Activated naive CD8-positive, alpha-beta T cell treated with anti-CD3 and anti-CD28 coated beads for 36 hours (primary cell): ENCODE results near the gene ISCA1. TPM values are rescaled to one million over a fixed set of nuclear protein-coding genes. Genes with fewer than 3 reads are reported as not detected.
"Not testable (repeated sequence)": the region's sequence is repeated elsewhere in the genome, so short reads cannot be mapped to it uniquely, and the experiment has no call there.

Source experiments
- DNase-seq: peaks from one replicate; pipeline ENCODE4 v3.0.0; 2021
- H3K27ac Mint-ChIP-seq: one replicate; pipeline ENCODE4 v1.8.0; 2022; ENCODE audit warnings: mild to moderate bottlenecking, moderate library complexity, mixed read lengths
- H3K27me3 Mint-ChIP-seq: one replicate; pipeline ENCODE4 v1.8.0; 2022; ENCODE audit warnings: mild to moderate bottlenecking, mixed read lengths
- H3K36me3 Mint-ChIP-seq: one replicate; pipeline ENCODE4 v1.8.0; 2021; ENCODE audit warnings: mild to moderate bottlenecking, mixed read lengths
- H3K4me1 Mint-ChIP-seq: one replicate; pipeline ENCODE4 v1.8.0; 2021; ENCODE audit warnings: mixed read lengths
- H3K4me3 Mint-ChIP-seq: one replicate; pipeline ENCODE4 v1.8.0; 2022; ENCODE audit warnings: mild to moderate bottlenecking, moderate library complexity, mixed read lengths
- H3K9me3 Mint-ChIP-seq: one replicate; pipeline ENCODE4 v1.8.0; 2022; ENCODE audit warnings: mixed read lengths
- total RNA-seq, 2 experiments: library from RNA; stranded (reverse); gene quantifications; one replicate each; pipeline ENCODE4 v1.2.3, GENCODE V29; 2021

ISCA1 gene
- total RNA-seq, 2 experiments from 2014 or later, result 33.9 to 35.8 TPM

GRCh38 chr9:86301686-86302085, 19.3 kb upstream of the ISCA1 start:
- Mint-ChIP-seq H3K27ac (no peak overlapping the region), H3K27me3 (no peaks in the 10 kb centered on the region), H3K4me1 (peaks cover 15% of the 10 kb centered on the region), H3K36me3 (peaks cover 25% of the 10 kb centered on the region), H3K9me3 (no peaks in the 10 kb centered on the region), H3K4me3 (no peak overlapping the region)
- no peak for DNase-seq

DNA sequence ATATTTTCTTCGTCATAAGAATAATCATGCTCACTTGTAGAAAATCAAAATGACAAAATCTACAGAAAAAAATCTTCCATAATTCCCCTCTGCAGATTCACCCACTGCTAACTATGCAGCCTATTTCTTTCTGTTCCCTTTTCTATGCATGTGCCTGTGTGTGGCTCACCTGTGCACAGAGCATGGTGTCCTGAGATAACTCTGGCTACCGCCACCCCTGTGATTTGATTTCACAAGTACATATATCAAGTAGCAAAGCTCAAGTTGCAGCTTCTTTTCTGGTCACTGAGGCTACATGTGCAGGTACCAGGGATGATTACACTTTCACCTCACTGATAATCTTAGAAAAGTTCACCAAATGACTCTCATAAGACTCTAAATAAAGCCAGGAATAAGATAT, 18.4 kb upstream of the ISCA1 start:
- Mint-ChIP-seq H3K4me3 (no peak overlapping the region), H3K36me3 (peaks cover 24% of the 10 kb centered on the region), H3K27me3 (no peaks in the 10 kb centered on the region), H3K27ac (peak overlapping the region; percentile 42), H3K4me1 (peaks cover 20% of the 10 kb centered on the region), H3K9me3 (no peaks in the 10 kb centered on the region)
- no peak for DNase-seq

- H3K4me1 Mint-ChIP-seq, result peaks cover 14% of the 10 kb centered on the region
- DNase-seq, result no peak
- no peaks in the 10 kb centered on the region for H3K9me3 Mint-ChIP-seq
- H3K27ac Mint-ChIP-seq, result no peak overlapping the region
- no peak overlapping the region for H3K4me3 Mint-ChIP-seq
- H3K27me3 Mint-ChIP-seq, result no peaks in the 10 kb centered on the region
- H3K36me3 Mint-ChIP-seq, result peaks cover 26% of the 10 kb centered on the region
Measured at GRCh38 chr9:86298873-86299272, 16.5 kb upstream of the ISCA1 start.

GRCh38 chr9:86290341-86290740, 8.0 kb upstream of the ISCA1 start:
- H3K36me3 Mint-ChIP-seq, result peaks cover 11% of the 10 kb centered on the region
- H3K4me3 Mint-ChIP-seq, H3K27ac Mint-ChIP-seq, H3K9me3 Mint-ChIP-seq, H3K27me3 Mint-ChIP-seq, H3K4me1 Mint-ChIP-seq, DNase-seq: not testable (repeated sequence)

GRCh38 chr9:86288499-86289198, 6.3 kb upstream of the ISCA1 start:
- Mint-ChIP-seq H3K9me3 (no peaks in the 10 kb centered on the region), H3K4me3 (no peak overlapping the region), H3K27ac (no peak overlapping the region), H3K27me3 (no peaks in the 10 kb centered on the region), H3K36me3 (peaks cover 6% of the 10 kb centered on the region), H3K4me1 (peaks cover 11% of the 10 kb centered on the region)
- DNase-seq, result no peak

- H3K4me1 Mint-ChIP-seq, result peaks cover 16% of the 10 kb centered on the region
- no peak for DNase-seq
Measured at GRCh38 chr9:86287013-86287412, 4.7 kb upstream of the ISCA1 start.

GRCh38 chr9:86286278-86286677, 3.9 kb upstream of the ISCA1 start:
- no peaks in the 10 kb centered on the region for H3K27me3 Mint-ChIP-seq
- DNase-seq, result no peak
- H3K4me3 Mint-ChIP-seq, result no peak overlapping the region
- H3K36me3 Mint-ChIP-seq, result peaks cover 2% of the 10 kb centered on the region
- H3K27ac Mint-ChIP-seq, result no peak overlapping the region
- no peaks in the 10 kb centered on the region for H3K9me3 Mint-ChIP-seq
- peaks cover 18% of the 10 kb centered on the region for H3K4me1 Mint-ChIP-seq

More at GRCh38 chr9:86287013-86287412, 4.7 kb upstream of the ISCA1 start:
- Mint-ChIP-seq H3K9me3 (no peaks in the 10 kb centered on the region), H3K27ac (no peak overlapping the region), H3K36me3 (no peaks in the 10 kb centered on the region), H3K27me3 (no peaks in the 10 kb centered on the region), H3K4me3 (no peak overlapping the region)

DNA sequence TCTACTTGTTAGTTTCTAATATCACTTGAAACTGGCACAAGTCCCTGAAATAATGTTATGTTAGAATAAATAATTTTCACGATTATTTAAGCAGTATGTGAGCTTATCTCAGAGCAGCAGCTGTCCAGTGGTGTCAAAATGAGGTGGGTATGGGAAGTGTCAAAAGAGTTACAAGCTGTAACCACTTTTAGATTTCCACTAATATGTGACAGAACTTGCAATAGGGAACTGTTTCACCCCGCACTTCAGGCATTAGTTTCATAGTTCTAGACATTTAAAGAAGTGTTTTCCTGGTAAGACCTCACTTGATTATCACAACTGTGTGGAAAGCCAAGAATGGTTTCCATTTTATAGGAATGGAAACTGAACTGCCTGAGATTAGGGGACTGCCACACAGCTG, 2.9 kb upstream of the ISCA1 start:
- H3K4me3 Mint-ChIP-seq, result no peak overlapping the region
- H3K27me3 Mint-ChIP-seq, result no peaks in the 10 kb centered on the region

GRCh38 chr9:86282979-86283535, 719 bp upstream of the ISCA1 start:
- no peaks in the 10 kb centered on the region for H3K27me3 Mint-ChIP-seq
- peak overlapping the region; percentile 85 for H3K4me3 Mint-ChIP-seq
- H3K4me1 Mint-ChIP-seq, result peaks cover 37% of the 10 kb centered on the region
- H3K27ac Mint-ChIP-seq, result peak overlapping the region; percentile 95
- no peak for DNase-seq
- H3K9me3 Mint-ChIP-seq, result no peaks in the 10 kb centered on the region
- peaks cover 13% of the 10 kb centered on the region for H3K36me3 Mint-ChIP-seq

More for the DNA sequence above, 2.9 kb upstream of the ISCA1 start:
- Mint-ChIP-seq H3K4me1 (peaks cover 23% of the 10 kb centered on the region), H3K9me3 (no peaks in the 10 kb centered on the region), H3K27ac (no peak overlapping the region), H3K36me3 (peaks cover 7% of the 10 kb centered on the region)
- no peak for DNase-seq

GRCh38 chr9:86281593-86282076, 703 bp downstream of the ISCA1 start:
- H3K4me3 Mint-ChIP-seq, result peak overlapping the region; percentile 85
- peaks cover 18% of the 10 kb centered on the region for H3K36me3 Mint-ChIP-seq
- DNase-seq, result no peak
- H3K27me3 Mint-ChIP-seq, result no peaks in the 10 kb centered on the region
- H3K27ac Mint-ChIP-seq, result peak overlapping the region; percentile 95
- peaks cover 44% of the 10 kb centered on the region for H3K4me1 Mint-ChIP-seq
- no peaks in the 10 kb centered on the region for H3K9me3 Mint-ChIP-seq

DNA sequence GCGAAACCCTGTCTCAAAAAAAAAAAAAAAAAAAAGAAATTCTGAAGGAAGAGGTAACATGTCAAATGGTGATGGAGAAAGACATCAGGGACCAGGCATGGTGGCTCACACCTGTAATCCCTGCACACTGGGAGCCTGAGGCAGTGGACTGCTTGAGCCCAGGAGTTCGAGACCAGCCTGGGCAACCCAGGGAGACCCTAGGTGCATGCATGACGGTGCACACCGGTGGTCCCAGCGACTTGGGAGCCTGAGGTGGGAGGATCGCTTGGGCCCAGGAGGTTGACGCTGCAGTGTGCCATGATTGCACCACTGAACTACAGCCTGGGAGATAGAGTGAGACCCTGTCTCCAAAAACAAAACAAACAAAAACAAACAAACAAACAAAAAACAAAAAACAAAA, 1.8 kb downstream of the ISCA1 start:
- Mint-ChIP-seq H3K27me3 (no peaks in the 10 kb centered on the region), H3K36me3 (peaks cover 18% of the 10 kb centered on the region), H3K27ac (no peak overlapping the region), H3K9me3 (no peaks in the 10 kb centered on the region), H3K4me1 (peaks cover 43% of the 10 kb centered on the region), H3K4me3 (peak overlapping the region; percentile 85)
- no peak for DNase-seq

- no peaks in the 10 kb centered on the region for H3K27me3 Mint-ChIP-seq
- peaks cover 36% of the 10 kb centered on the region for H3K4me1 Mint-ChIP-seq
- H3K9me3 Mint-ChIP-seq, result no peaks in the 10 kb centered on the region
- no peak for DNase-seq
- peaks cover 18% of the 10 kb centered on the region for H3K36me3 Mint-ChIP-seq
- H3K4me3 Mint-ChIP-seq, result peak overlapping the region; percentile 42
- H3K27ac Mint-ChIP-seq, result no peak overlapping the region
Measured at GRCh38 chr9:86279839-86280238, 2.5 kb downstream of the ISCA1 start.

DNA sequence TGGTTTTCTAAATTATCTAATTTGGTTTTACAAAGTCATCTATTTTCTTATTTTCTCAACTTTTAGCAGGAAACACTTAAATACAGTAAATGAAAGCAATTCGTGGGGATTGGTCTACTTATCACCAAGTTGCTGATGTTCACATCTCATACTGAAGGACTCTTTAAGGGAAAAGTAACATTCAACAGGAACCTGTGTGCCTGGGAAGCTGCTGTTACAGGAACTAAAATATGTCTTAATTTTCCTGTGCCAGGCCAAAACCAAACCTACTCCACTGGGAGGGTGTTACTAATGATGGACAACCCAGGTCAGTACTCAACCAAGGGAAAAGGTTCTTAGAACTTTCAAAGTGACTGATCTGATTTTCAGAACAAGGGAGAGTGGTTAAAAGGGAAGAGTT, 5.3 kb downstream of the ISCA1 start:
- no peak overlapping the region for H3K4me3 Mint-ChIP-seq
- no peaks in the 10 kb centered on the region for H3K9me3 Mint-ChIP-seq
- peaks cover 26% of the 10 kb centered on the region for H3K36me3 Mint-ChIP-seq
- peaks cover 27% of the 10 kb centered on the region for H3K4me1 Mint-ChIP-seq
- DNase-seq, result no peak
- no peaks in the 10 kb centered on the region for H3K27me3 Mint-ChIP-seq
- H3K27ac Mint-ChIP-seq, result no peak overlapping the region

DNA sequence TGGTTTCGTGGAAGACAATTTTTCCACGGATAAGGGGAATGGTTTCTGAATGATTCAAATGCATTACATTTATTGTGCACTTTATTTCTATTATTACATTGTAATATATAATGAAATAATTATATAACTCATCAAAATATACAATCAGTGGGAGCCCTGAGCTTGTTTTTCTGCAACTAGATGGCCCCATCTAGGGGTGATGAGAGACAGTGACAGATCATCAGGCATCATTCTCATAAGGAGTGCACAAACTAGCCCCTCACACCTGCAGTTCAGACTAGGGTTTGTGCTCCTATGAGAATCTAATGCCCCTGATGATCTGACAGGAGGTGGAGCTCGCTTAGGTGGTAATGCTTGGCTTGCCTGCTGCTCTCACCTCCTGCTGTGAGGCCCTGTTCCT, 6.4 kb downstream of the ISCA1 start:
- Mint-ChIP-seq H3K27ac (no peak overlapping the region), H3K4me3 (no peak overlapping the region), H3K36me3 (peaks cover 30% of the 10 kb centered on the region), H3K9me3 (no peaks in the 10 kb centered on the region), H3K27me3 (no peaks in the 10 kb centered on the region), H3K4me1 (peaks cover 23% of the 10 kb centered on the region)
- no peak for DNase-seq

DNA sequence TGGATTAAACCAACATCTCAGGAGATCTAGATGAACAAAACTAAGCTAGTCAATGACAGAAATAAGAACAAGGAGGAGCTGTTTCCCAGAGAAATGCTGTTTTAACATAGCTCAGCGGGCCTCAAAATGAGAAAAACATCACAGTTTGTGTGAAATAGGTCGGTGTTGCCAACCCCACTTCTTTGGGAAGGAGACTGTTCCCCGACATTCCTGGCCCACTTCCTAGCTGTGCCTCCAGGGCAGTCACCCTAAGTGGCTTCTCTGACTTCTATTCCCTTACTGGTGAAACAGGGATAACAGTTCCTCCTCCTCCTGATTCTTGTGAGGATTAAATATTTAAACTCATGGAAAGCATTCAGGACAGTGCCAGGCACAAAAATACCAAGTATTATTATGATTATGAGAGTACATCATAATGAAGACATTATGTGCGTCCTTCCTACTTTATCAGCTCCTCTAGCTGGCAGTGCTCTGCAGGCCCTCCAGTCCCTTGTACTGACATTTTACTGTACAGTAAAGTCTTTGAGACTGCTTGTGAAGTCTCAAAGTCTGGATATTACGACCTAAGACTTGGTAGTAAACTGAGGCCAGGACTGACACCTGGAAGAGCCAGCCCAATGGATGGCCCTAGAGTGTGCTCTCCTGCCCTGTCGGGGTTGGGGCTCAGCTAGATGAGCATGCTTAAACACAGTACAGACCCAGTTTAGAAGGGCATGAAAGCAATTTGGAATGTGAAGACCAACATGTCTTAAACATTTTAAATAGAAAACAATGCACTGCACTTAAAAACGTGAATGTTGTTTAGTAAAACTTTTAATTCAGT, 7.3 kb downstream of the ISCA1 start:
- H3K9me3 Mint-ChIP-seq, result no peaks in the 10 kb centered on the region
- H3K36me3 Mint-ChIP-seq, result peaks cover 30% of the 10 kb centered on the region
- H3K27me3 Mint-ChIP-seq, result no peaks in the 10 kb centered on the region
- no peak overlapping the region for H3K27ac Mint-ChIP-seq
- DNase-seq, result no peak
- H3K4me1 Mint-ChIP-seq, result peaks cover 20% of the 10 kb centered on the region
- H3K4me3 Mint-ChIP-seq, result no peak overlapping the region
